ENCODE data around the gene LARGE1.
"Not testable (repeated sequence)": the region's sequence is repeated elsewhere in the genome, so short reads cannot be mapped to it uniquely, and the experiment has no call there.

Gene LARGE1

DNA sequence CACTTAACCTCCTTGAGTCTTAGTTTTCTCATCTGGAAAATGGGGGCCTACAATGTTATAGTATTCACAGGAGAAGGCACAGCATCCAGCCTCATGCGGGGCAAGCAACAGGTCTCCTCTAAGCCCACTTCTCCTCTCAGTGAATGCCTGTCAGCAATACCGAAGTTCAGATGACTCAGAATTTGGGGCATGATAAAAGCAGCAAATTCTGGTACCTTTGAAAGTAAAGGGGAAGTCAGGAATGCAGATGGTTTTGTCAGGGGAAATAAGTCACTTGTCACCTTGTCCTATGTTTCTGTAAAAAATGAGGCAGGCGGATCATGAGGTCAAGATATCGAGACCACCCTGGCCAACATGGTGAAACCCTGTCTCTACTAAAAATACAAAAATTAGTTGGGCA, 350.2 kb downstream of the LARGE1 start:
- Histone ChIP-seq H3K27me3 (ENCODE audit: insufficient read depth, low read length) (no peaks in the 10 kb centered on the region), H3K23ac (ENCODE audit: low read length) (no peak overlapping the region), H3K79me1 (ENCODE audit: low read length) (no peaks in the 10 kb centered on the region), H2BK12ac (ENCODE audit: low read length) (no peak overlapping the region), H2AFZ (ENCODE audit: insufficient read depth, low read length, poor library complexity) (no peak overlapping the region), H3K4me2 (ENCODE audit: low read length) (no peak overlapping the region), H3K9me3 (ENCODE audit: insufficient read depth, low read depth, low read length) (no peaks in the 10 kb centered on the region), H4K8ac (ENCODE audit: low read depth, low read length) (no peak overlapping the region), H3K36me3 (ENCODE audit: control insufficient read depth in 1 of 2, insufficient read depth in 2 of 2, low read length in 2 of 2) (peaks cover 0 to 3% of the 10 kb centered on the region in 2 experiments), H3K18ac (ENCODE audit: low read length) (no peak overlapping the region), H3K4me3 (ENCODE audit: low read depth, low read length) (no peak overlapping the region), H3K27ac (ENCODE audit: low read depth, low read length) (no peak overlapping the region), H4K91ac (ENCODE audit: low read depth, low read length) (no peak overlapping the region), H3K79me2 (ENCODE audit: control insufficient read depth, insufficient read depth, low read length, poor library complexity) (no peaks in the 10 kb centered on the region), H3K14ac (ENCODE audit: low read length) (no peak overlapping the region), H3K4me1 (ENCODE audit: control insufficient read depth in 1 of 2, insufficient read depth in 2 of 2, low read length in 2 of 2) (no peaks in the 10 kb centered on the region), H2AK5ac (ENCODE audit: low read length) (no peak overlapping the region), H2BK5ac (ENCODE audit: low read depth, low read length, poor library complexity) (no peak overlapping the region), H2BK120ac (ENCODE audit: insufficient read depth, low read length, poor library complexity) (no peak overlapping the region), H3K4ac (ENCODE audit: low read depth, low read length) (no peak overlapping the region), H3K9ac (ENCODE audit: low read length) (no peak overlapping the region), H4K12ac (ENCODE audit: low read depth, low read length) (no peak overlapping the region)
- DNase-seq = no peak
- WGBS (ENCODE audit: extremely low coverage, insufficient coverage, insufficient read length) = no CpG with 5 or more reads among the region's 4 CpGs

DNA sequence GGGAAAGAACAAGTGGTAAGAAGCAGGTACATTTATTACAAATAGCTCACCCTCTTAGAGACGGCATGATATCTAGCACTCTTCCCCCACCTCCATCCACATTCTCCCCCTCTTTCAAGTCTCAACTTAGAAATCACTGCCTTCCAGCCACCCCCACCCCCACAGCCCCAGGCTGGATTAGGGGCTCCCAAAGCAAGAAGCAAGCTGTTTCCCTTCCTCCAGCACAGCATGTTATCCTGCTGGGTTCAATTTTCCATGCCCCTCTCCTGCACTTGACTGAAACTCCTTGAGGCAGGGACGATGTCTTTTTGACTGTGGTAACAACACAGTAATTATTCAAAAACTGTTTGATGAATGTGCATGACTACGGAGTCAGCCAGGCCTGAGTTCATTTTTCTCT, 350.7 kb downstream of the LARGE1 start:
- H3K9me3 ChIP-seq (ENCODE audit: insufficient read depth, low read depth, low read length) = no peaks in the 10 kb centered on the region
- H3K79me2 ChIP-seq (ENCODE audit: control insufficient read depth, insufficient read depth, low read length, poor library complexity) = no peaks in the 10 kb centered on the region
- H3K4me3 ChIP-seq (ENCODE audit: low read depth, low read length) = no peak overlapping the region
- H3K4ac ChIP-seq (ENCODE audit: low read depth, low read length) = no peak overlapping the region
- H3K23ac ChIP-seq (ENCODE audit: low read length) = no peak overlapping the region
- H3K27me3 ChIP-seq (ENCODE audit: insufficient read depth, low read length) = no peaks in the 10 kb centered on the region
- no peak overlapping the region for H2BK120ac ChIP-seq (ENCODE audit: insufficient read depth, low read length, poor library complexity)
- H3K9ac ChIP-seq (ENCODE audit: low read length) = no peak overlapping the region
- H2AK5ac ChIP-seq (ENCODE audit: low read length) = no peak overlapping the region
- H4K8ac ChIP-seq (ENCODE audit: low read depth, low read length) = no peak overlapping the region
- no peak overlapping the region for H4K12ac ChIP-seq (ENCODE audit: low read depth, low read length)
- no peak overlapping the region for H3K4me2 ChIP-seq (ENCODE audit: low read length)
- H2BK12ac ChIP-seq (ENCODE audit: low read length) = no peak overlapping the region
- no peaks in the 10 kb centered on the region for H3K79me1 ChIP-seq (ENCODE audit: low read length)
- no peaks in the 10 kb centered on the region for H3K4me1 ChIP-seq (ENCODE audit: control insufficient read depth in 1 of 2, insufficient read depth in 2 of 2, low read length in 2 of 2)
- no peak overlapping the region for H4K91ac ChIP-seq (ENCODE audit: low read depth, low read length)
- peaks cover 0 to 3% of the 10 kb centered on the region in 2 experiments for H3K36me3 ChIP-seq (ENCODE audit: control insufficient read depth in 1 of 2, insufficient read depth in 2 of 2, low read length in 2 of 2)
- no peak overlapping the region for H3K14ac ChIP-seq (ENCODE audit: low read length)
- no peak overlapping the region for H3K27ac ChIP-seq (ENCODE audit: low read depth, low read length)
- H3K18ac ChIP-seq (ENCODE audit: low read length) = no peak overlapping the region
- DNase-seq = no peak
- H2BK5ac ChIP-seq (ENCODE audit: low read depth, low read length, poor library complexity) = no peak overlapping the region
- WGBS (ENCODE audit: extremely low coverage, insufficient coverage, insufficient read length) = no CpG with 5 or more reads among the region's 3 CpGs
- H2AFZ ChIP-seq (ENCODE audit: insufficient read depth, low read length, poor library complexity) = no peak overlapping the region

DNA sequence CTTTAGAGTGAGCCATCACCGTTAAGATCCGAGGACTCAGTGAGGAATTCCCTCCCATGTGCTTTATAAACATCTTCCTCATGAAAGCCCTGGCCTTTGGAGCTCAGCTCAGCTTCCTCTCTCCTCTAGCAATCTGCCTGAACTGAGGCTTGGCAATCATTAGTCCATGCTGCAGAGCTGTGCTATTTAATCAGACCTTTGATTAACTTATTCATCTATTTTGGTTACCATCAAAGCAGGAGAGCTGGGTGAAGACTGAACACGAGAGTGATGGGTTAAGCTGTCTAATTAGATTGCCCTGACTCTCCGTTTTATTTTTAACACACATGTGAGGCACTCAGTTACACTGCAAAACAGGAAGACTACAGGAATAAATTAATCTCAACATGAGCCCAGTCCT, 351.3 kb downstream of the LARGE1 start:
- Histone ChIP-seq H3K14ac (ENCODE audit: low read length) (no peak overlapping the region), H2BK120ac (ENCODE audit: insufficient read depth, low read length, poor library complexity) (no peak overlapping the region), H3K79me2 (ENCODE audit: control insufficient read depth, insufficient read depth, low read length, poor library complexity) (no peaks in the 10 kb centered on the region), H2BK5ac (ENCODE audit: low read depth, low read length, poor library complexity) (no peak overlapping the region), H2BK12ac (ENCODE audit: low read length) (no peak overlapping the region), H4K8ac (ENCODE audit: low read depth, low read length) (no peak overlapping the region), H3K36me3 (ENCODE audit: control insufficient read depth in 1 of 2, insufficient read depth in 2 of 2, low read length in 2 of 2) (peaks cover 0 to 3% of the 10 kb centered on the region in 2 experiments), H3K4me3 (ENCODE audit: low read depth, low read length) (no peak overlapping the region), H3K18ac (ENCODE audit: low read length) (no peak overlapping the region), H3K4me1 (ENCODE audit: control insufficient read depth in 1 of 2, insufficient read depth in 2 of 2, low read length in 2 of 2) (no peaks in the 10 kb centered on the region), H4K91ac (ENCODE audit: low read depth, low read length) (no peak overlapping the region), H3K79me1 (ENCODE audit: low read length) (no peaks in the 10 kb centered on the region), H3K9me3 (ENCODE audit: insufficient read depth, low read depth, low read length) (no peaks in the 10 kb centered on the region), H4K12ac (ENCODE audit: low read depth, low read length) (no peak overlapping the region), H3K9ac (ENCODE audit: low read length) (no peak overlapping the region), H2AK5ac (ENCODE audit: low read length) (no peak overlapping the region), H2AFZ (ENCODE audit: insufficient read depth, low read length, poor library complexity) (no peak overlapping the region), H3K27ac (ENCODE audit: low read depth, low read length) (no peak overlapping the region), H3K4me2 (ENCODE audit: low read length) (no peak overlapping the region), H3K27me3 (ENCODE audit: insufficient read depth, low read length) (no peaks in the 10 kb centered on the region), H3K23ac (ENCODE audit: low read length) (no peak overlapping the region), H3K4ac (ENCODE audit: low read depth, low read length) (no peak overlapping the region)
- WGBS (ENCODE audit: extremely low coverage, insufficient coverage, insufficient read length) = no CpG with 5 or more reads among the region's 4 CpGs
- no peak for DNase-seq

DNA sequence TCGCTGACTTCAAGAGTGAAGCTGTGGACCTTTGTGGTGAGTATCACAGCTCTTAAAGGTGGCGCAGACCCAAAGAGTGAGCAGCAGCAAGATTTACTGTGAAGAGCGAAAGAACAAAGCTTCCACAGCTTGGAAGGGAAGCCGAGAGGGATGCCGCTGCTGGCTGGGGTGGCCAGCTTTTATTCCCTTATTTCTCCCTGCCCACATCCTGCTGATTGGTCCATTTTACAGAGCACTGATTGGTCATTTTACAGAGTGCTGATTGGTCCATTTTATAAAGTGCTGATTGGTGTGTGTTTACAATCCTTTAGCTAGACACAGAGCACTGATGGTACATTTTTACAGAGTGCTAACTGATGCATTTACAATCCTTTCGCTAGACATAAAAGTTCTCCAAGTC, 353.8 kb downstream of the LARGE1 start:
- not testable (repeated sequence) for H3K23ac ChIP-seq (ENCODE audit: low read length); DNase-seq; H3K14ac ChIP-seq (ENCODE audit: low read length); H3K4me1 ChIP-seq (ENCODE audit: control insufficient read depth in 1 of 2, insufficient read depth in 2 of 2, low read length in 2 of 2); H4K91ac ChIP-seq (ENCODE audit: low read depth, low read length); H2AFZ ChIP-seq (ENCODE audit: insufficient read depth, low read length, poor library complexity); H2BK120ac ChIP-seq (ENCODE audit: insufficient read depth, low read length, poor library complexity); H3K79me2 ChIP-seq (ENCODE audit: control insufficient read depth, insufficient read depth, low read length, poor library complexity); H3K79me1 ChIP-seq (ENCODE audit: low read length); H3K27ac ChIP-seq (ENCODE audit: low read depth, low read length); H2BK5ac ChIP-seq (ENCODE audit: low read depth, low read length, poor library complexity); H3K4me3 ChIP-seq (ENCODE audit: low read depth, low read length); H4K8ac ChIP-seq (ENCODE audit: low read depth, low read length); H3K18ac ChIP-seq (ENCODE audit: low read length); H3K9ac ChIP-seq (ENCODE audit: low read length); H3K27me3 ChIP-seq (ENCODE audit: insufficient read depth, low read length); H3K4ac ChIP-seq (ENCODE audit: low read depth, low read length); H3K4me2 ChIP-seq (ENCODE audit: low read length); H4K12ac ChIP-seq (ENCODE audit: low read depth, low read length); H3K9me3 ChIP-seq (ENCODE audit: insufficient read depth, low read depth, low read length); H2AK5ac ChIP-seq (ENCODE audit: low read length); H2BK12ac ChIP-seq (ENCODE audit: low read length); H3K36me3 ChIP-seq (ENCODE audit: control insufficient read depth in 1 of 2, insufficient read depth in 2 of 2, low read length in 2 of 2)
- WGBS (ENCODE audit: extremely low coverage, insufficient coverage, insufficient read length) = no CpG with 5 or more reads among the region's 6 CpGs
